Stimulated activated CD4-positive, alpha-beta T cell treated with anti-CD3 and anti-CD28 coated beads, Interleukin-4, amount 100 ng/mL, for 4 hours (primary cell): Measurements from ENCODE around the gene HECW1.
"Not testable (repeated sequence)": the region's sequence is repeated elsewhere in the genome, so short reads cannot be mapped to it uniquely, and the experiment has no call there.

Experiments
- DNase-seq, 2 experiments: peaks; one replicate each; pipeline ENCODE4 v3.0.0-alpha.2; 2020

HECW1 gene

DNA sequence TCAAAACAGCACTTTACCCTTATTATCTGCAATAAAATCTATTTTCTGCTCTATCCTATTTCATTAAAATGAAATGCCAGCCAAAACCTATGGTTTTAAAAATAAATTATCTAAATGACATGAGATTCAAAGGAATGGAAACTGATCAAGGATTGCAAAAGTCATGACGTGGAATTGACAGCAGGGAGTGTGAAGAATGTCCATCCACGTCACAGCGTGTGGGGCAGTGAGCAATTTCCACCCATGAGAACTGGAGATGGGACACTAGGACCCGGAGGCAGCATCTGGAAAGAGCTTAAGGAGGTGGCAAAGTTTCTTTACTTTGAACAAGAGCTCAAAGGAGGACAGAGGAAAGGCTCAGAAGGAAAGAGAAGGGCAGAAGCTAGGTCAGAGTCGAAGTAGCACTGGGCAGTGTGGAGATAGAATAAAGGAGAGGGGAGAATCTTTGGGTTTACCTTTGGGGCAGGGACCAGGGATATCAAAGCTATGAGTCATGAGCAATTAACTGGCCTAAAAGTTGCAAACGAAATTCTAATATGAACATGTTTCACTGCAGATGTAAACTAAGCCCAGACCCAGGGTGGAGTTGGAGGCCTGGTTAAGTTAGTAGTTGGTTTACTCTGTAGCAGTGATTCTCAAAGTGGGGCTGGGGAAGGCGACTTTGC, 445.5 kb downstream of the HECW1 start:
- no peak for DNase-seq

DNA sequence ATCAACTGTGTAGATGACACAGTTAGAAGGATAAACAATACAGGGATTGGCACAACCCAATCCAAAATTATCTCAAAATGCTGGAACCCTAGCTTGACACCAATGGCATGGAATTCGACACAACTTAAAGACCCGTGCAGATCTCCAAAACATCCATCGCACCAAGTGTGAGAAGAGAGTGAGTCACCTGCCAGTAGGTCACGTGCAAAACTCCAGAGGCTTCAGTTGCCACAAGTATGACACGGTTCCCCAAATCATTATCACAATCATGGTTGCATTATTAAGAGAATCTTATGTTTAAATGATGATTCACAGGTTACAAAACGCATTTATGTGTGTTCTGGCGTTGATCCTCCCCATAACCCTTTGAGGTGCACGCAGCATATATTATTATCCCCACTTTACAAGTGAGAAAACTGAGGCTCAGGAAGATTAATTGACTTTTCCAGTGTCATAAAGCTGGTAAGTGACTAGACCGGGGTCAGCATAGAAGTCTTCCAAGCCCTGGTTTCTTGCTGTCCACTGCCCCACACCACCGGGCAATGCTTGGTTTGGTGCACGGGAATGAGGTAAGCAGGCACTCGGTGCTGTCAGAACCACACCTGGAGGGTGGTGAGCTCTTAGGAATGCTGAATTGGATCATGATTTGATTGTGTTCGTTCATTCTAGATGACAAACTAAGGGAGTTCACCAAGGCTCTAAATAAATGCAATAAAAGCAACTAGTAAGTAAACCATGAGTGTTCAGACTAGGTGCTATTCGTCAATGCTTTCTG, 446.9 kb downstream of the HECW1 start:
- no peak for DNase-seq

GRCh38 chr7:43559946-43560335, 447.5 kb downstream of the HECW1 start:
- no peak for DNase-seq

DNA sequence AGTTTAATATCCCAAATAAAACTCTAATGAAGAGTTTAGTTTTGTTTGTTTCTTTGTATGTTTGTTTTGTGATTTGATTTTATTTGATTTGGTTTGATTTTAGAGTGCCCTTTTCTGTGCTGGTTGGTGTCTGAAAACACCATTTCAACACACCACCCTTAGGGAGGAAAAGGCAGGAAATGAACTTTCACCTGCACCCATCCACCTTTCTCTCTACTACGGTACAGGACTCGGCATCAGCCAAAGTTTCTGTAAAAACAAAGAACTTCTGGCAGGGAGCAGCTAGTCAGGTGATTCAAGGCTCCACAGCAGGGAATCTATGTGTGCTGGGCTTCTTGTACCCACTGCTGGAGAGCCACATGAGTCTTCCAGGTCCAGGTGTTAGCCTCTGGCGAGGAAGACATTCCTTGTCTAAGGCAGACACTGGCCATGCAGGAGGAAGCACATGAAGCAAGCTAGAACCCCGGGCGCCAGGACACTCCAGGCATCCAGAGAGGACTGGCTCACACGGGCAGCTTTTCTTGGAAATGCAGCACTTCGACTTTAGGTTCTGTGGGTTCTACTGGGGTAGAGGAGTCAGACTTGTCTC, 448.4 kb downstream of the HECW1 start:
- no peak for DNase-seq

DNA sequence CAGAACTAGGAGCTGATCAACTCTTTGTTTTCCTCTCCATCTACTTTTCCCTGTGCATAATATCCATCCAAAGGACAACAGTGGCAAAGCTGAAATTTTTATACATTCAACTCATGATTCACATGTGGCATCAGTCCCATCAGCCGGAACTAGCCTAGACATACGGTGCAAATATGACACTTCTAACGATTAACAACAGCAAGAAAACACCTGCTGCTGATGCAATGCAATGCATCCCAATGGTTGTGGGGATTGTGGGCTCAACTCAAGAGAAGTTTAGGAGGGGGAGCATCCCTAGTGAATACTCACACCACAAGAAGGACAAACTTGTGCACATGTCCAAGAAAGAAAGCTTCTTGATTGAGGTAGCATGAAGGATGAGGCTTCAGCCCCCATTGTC, 449.9 kb downstream of the HECW1 start:
- DNase-seq = no peak

DNA sequence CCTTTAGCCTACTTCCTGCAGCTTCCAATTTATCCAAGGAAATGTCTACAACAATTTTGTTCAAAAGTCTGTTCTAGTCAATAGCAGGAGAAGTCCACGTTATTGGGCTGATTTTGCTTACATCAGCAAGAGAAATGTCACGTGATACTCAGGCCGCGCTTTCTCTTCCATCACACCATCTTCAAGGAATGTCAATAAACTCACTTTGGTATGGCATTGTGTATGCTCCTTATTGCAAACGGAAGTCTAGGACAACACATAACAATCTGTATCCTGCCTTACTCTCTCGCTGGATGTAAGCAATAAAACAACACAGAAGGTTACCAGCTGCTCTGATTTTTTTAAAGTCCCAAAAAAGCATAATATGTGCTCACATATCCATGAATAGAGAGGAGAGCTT, 453.3 kb downstream of the HECW1 start:
- DNase-seq = no peak

GRCh38 chr7:43568529-43568928, 456.1 kb downstream of the HECW1 start:
- DNase-seq = no peak

- DNase-seq = no peak
Measured at GRCh38 chr7:43569424-43569823, 457.0 kb downstream of the HECW1 start.

GRCh38 chr7:43570688-43571365, 458.4 kb downstream of the HECW1 start:
- DNase-seq = no peak

- peak in 1 of 2 experiments; percentile 37 for DNase-seq
Measured at GRCh38 chr7:43572516-43573049, 460.1 kb downstream of the HECW1 start.

DNA sequence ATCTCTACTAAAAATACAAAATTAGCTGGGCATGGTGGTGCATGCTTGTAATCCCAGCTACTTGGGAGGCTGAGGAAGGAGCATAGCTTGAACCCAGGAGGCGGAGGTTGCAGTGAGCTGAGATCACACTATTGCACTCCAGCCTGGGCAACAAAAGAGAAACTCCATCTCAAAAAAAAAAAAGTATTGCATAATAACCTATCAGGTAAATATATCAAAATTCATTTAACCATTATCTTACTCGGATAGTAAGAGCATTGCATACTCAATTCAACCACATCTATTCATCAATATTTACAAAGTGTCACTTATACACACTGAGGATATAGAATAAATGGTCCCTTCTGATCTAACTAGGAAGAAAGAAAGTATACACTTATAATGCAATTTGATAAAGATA, 461.4 kb downstream of the HECW1 start:
- not testable (repeated sequence) for DNase-seq

DNA sequence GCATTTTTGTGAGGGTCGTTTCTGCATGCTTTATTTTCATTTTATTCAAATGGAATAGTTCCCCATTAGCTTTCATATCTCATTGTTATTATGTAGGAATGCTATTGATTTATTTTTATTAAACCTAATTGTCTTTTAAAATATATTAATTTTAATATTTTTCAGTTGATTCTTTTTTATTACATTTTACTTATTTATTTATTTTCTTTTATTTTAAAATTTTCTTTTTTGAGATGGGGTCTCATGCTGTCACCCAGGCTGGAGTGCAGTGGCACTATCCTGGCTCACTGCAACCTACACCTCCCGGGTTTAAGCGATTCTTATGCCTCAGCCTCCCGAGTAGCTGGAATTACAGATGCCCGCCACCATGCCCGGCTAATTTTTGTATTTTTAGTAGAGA, 463.1 kb downstream of the HECW1 start:
- no peak for DNase-seq

DNA sequence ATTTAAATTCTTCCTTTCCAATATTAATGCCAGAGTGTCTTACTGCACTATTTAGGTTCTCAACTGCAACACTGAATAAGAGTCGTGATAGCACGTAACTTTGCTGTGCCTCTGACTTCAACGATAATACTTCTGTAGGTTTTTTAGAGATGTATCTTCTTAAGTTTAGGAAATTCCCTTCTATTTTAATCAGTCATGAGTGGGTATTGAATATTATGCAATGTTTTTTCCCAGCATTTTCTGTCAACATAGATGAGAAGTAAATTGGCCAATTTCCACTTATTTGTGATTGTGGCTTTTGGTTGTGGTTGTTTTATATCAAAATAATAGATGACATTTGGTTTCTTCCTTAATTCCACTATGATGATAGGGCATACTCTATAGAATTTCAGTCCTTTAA, 463.8 kb downstream of the HECW1 start:
- DNase-seq = no peak

DNA sequence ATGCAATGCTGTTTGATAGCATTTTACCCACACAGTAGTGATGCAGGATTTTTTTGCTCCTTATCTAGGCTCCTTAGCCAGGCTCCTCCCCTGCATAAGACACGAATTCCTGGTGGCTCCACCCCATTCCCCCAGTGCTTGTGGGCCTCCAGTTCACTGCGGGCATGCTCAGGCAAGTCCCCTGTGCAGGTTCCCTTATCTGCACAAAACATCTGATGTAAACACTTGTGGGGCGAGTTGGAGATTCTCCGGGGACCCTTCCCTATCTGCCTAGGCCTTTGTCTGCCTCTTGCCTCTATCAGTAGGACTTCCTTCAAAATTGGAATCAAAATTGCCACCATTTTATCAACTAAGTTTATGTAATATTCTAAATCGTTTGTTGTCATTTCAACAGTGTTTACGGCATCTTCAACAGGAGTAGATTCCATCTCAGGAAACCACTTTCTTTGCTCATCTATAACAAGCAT, 465.1 kb downstream of the HECW1 start:
- DNase-seq = no peak

- DNase-seq = peak; percentile 92 to 93
Measured at GRCh38 chr7:43582503-43583423, 470.3 kb downstream of the HECW1 start, which contains the start of gene STK17A. Gene STK17A, plus strand, starts transcription at chr7:43583108. Its CDS starts 136 bp downstream, at chr7:43583244.

- DNase-seq = peak; percentile 57 to 67
Measured at GRCh38 chr7:43583424-43584194, 471.2 kb downstream of the HECW1 start.

DNA sequence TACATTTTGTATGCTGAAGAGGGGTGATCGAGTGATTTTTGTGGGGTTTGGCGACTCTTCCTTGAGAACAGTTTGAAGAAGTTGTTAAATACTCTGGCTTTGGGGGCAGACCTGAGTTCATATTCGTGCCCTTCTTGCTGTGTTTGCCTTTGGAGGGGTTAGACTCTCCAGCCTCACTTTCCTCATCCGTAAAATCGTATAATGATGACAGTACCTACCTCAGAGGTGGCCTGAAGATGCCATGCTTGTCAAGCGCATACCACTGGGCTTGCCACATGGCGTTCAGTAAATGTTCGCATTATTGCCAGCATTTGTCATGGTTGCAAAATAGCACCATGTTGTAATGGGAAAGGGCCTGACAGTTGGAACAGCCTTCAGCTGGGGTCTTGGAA, 471.7 kb downstream of the HECW1 start:
- DNase-seq = peak in 1 of 2 experiments; percentile 18

- not testable (repeated sequence) for DNase-seq
Measured at GRCh38 chr7:43584733-43585132, 472.3 kb downstream of the HECW1 start.

- DNase-seq = no peak
Measured at GRCh38 chr7:43585562-43585961, 473.1 kb downstream of the HECW1 start.

GRCh38 chr7:43586251-43586900, 473.9 kb downstream of the HECW1 start:
- DNase-seq = no peak
